Loucy (cell line): ENCODE data around the gene JOSD2.

Source experiments
- H2AFZ ChIP-seq: fragments of 200-600 bp; sonication (generic); 2 replicates; pipeline ENCODE4 v1.6.0; 2016; ENCODE audit warnings: antibody characterized with exemption, mild to moderate bottlenecking, low read length, moderate library complexity
- H3F3A ChIP-seq: fragments of 200-600 bp; 2 replicates; pipeline ENCODE4 v1.6.0; 2016; ENCODE audit warnings: antibody characterized with exemption, low read depth, mild to moderate bottlenecking
- H3K27me3 ChIP-seq: fragments of 200-600 bp; sonication (generic); 2 replicates; pipeline ENCODE4 v1.6.1; 2014; ENCODE audit warnings: low read length, mild to moderate bottlenecking; ENCODE audit not compliant: insufficient read depth, poor library complexity, severe bottlenecking
- H3K36me3 ChIP-seq: fragments of 200-600 bp; sonication (generic); 2 replicates; pipeline ENCODE4 v1.6.1; 2016; ENCODE audit warnings: low read length; ENCODE audit not compliant: insufficient read depth
- H3K4me1 ChIP-seq: fragments of 200-600 bp; sonication (generic); 2 replicates; pipeline ENCODE4 v1.5.1; 2014; ENCODE audit warnings: low read length, mild to moderate bottlenecking; ENCODE audit not compliant: insufficient read depth, poor library complexity, severe bottlenecking
- H3K4me2 ChIP-seq: fragments of 200-600 bp; sonication (generic); 2 replicates; pipeline ENCODE4 v1.6.0; 2014; ENCODE audit warnings: antibody characterized with exemption, low read length, low read depth, mild to moderate bottlenecking; ENCODE audit not compliant: poor library complexity, severe bottlenecking
- H3K4me3 ChIP-seq: fragments of 200-600 bp; sonication (generic); 2 replicates; pipeline ENCODE4 v1.5.1; 2014; ENCODE audit warnings: low read length, mild to moderate bottlenecking, mixed read lengths; ENCODE audit not compliant: poor library complexity, severe bottlenecking
- H3K79me2 ChIP-seq: fragments of 200-600 bp; sonication (generic); 2 replicates; pipeline ENCODE4 v1.6.1; 2014; ENCODE audit warnings: low read length; ENCODE audit not compliant: insufficient read depth
- H3K9ac ChIP-seq: fragments of 200-600 bp; sonication (generic); 2 replicates; pipeline ENCODE4 v1.6.0; 2014; ENCODE audit warnings: mild to moderate bottlenecking, low read depth, low read length, moderate library complexity; ENCODE audit not compliant: poor library complexity, severe bottlenecking
- H3K9me2 ChIP-seq: fragments of 200-600 bp; sonication (generic); replicated peaks from 2 replicates; pipeline ENCODE4 v1.6.1; 2016; ENCODE audit warnings: low read depth, low read length, mixed read lengths
- H3K9me3 ChIP-seq: fragments of 200-600 bp; sonication (generic); 2 replicates; pipeline ENCODE4 v1.6.1; 2014; ENCODE audit warnings: mild to moderate bottlenecking, antibody characterized with exemption, low read length, low read depth; ENCODE audit not compliant: insufficient read depth
- H4K20me1 ChIP-seq: fragments of 200-600 bp; sonication (generic); 2 replicates; pipeline ENCODE4 v1.6.0; 2014; ENCODE audit warnings: antibody characterized with exemption, low read length, mild to moderate bottlenecking; ENCODE audit not compliant: insufficient read depth, poor library complexity, severe bottlenecking
- EZH2phosphoT487 ChIP-seq: fragments of 200-600 bp; IDR thresholded peaks from 2 replicates; pipeline ENCODE4 v1.6.1; 2018; ENCODE audit warnings: antibody characterized with exemption, mild to moderate bottlenecking, moderate library complexity, borderline replicate concordance
- TF ChIP-seq, protein P1 (sequence below): fragments of 200-600 bp; sonication (generic); conservative IDR thresholded peaks from 2 replicates; pipeline ENCODE4 v1.5.1; 2014; ENCODE audit warnings: mild to moderate bottlenecking, antibody characterized with exemption, low read length

JOSD2 gene

DNA sequence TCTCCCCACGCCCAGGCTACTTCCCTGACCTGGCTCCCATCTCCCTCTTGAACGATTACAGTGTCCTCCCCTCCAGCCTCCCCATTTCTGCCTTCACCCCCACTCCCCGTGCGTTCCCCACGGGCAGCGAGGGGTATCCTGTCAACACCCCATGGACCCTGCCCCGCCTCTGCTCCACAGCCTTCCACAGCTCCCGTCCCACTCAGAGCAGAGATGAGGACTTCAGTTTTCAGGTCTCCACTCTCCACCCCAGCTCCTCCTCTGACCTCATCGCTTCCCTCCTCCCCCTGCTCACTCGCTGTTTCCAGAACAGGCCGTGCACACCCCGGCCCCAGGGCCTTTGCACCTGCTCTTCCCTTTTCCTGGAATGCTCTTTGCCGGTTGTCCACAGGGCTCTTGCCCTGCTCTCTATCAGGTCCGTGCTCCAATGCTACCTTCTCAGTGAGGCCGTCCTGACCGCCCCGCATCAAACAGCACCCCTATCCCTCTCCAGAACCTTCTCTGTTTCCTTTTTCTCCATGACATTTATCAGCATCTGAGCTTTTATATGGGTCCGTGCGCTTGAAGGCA is 42.2 kb upstream of the JOSD2 start:
- no peaks in the 10 kb centered on the region for H3K36me3 ChIP-seq
- no peak for TF ChIP-seq EZH2phosphoT487
- TF ChIP-seq, protein P1, sequence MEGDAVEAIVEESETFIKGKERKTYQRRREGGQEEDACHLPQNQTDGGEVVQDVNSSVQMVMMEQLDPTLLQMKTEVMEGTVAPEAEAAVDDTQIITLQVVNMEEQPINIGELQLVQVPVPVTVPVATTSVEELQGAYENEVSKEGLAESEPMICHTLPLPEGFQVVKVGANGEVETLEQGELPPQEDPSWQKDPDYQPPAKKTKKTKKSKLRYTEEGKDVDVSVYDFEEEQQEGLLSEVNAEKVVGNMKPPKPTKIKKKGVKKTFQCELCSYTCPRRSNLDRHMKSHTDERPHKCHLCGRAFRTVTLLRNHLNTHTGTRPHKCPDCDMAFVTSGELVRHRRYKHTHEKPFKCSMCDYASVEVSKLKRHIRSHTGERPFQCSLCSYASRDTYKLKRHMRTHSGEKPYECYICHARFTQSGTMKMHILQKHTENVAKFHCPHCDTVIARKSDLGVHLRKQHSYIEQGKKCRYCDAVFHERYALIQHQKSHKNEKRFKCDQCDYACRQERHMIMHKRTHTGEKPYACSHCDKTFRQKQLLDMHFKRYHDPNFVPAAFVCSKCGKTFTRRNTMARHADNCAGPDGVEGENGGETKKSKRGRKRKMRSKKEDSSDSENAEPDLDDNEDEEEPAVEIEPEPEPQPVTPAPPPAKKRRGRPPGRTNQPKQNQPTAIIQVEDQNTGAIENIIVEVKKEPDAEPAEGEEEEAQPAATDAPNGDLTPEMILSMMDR = no peak
- no peaks in the 10 kb centered on the region for H3K79me2 ChIP-seq
- H3K9ac ChIP-seq = no peak overlapping the region
- H3K4me1 ChIP-seq = peaks cover 13% of the 10 kb centered on the region
- H3K27me3 ChIP-seq = no peaks in the 10 kb centered on the region
- no peak overlapping the region for H3K4me3 ChIP-seq
- no peaks in the 10 kb centered on the region for H4K20me1 ChIP-seq
- no peaks in the 10 kb centered on the region for H3K9me2 ChIP-seq
- H3K9me3 ChIP-seq = no peaks in the 10 kb centered on the region
- H3K4me2 ChIP-seq = no peak overlapping the region
- H3F3A ChIP-seq = no peaks in the 10 kb centered on the region
- H2AFZ ChIP-seq = no peak overlapping the region

- no peaks in the 10 kb centered on the region for H3K9me2 ChIP-seq
- H3K9me3 ChIP-seq = no peaks in the 10 kb centered on the region
- H3K9ac ChIP-seq = no peak overlapping the region
- no peaks in the 10 kb centered on the region for H3K36me3 ChIP-seq
- H3K4me1 ChIP-seq = peaks cover 13% of the 10 kb centered on the region
- no peaks in the 10 kb centered on the region for H3F3A ChIP-seq
- no peaks in the 10 kb centered on the region for H3K79me2 ChIP-seq
- no peak overlapping the region for H2AFZ ChIP-seq
- TF ChIP-seq EZH2phosphoT487 = no peak
- TF ChIP-seq, protein P1 = no peak
- H3K4me2 ChIP-seq = no peak overlapping the region
- no peaks in the 10 kb centered on the region for H3K27me3 ChIP-seq
- no peaks in the 10 kb centered on the region for H4K20me1 ChIP-seq
- no peak overlapping the region for H3K4me3 ChIP-seq
Measured at GRCh38 chr19:50552540-50552939, 41.5 kb upstream of the JOSD2 start.

DNA sequence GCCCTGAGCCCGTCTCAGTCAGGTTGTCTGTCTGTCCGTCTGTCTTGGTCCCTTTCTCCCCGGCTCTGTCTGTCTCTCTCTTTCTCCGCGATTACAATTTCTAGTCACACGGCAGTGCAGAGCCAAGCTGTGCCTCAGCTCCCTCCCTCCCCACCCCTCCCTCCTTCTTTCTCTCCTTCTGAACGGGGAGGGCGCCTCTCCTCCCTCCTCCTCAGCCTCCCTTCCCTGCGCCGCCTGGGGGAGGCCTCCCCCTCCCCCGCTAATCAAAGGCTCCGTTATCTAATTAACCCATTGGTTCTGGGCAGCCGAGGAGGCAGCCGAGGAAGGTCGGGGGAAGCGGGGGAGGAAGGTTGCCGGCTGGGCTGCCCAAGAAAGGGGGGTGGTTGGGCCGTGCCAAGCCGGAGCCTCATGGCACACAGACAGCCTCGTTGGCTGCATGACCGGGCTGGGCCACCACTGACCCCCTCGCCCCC is 40.8 kb upstream of the JOSD2 start:
- Histone ChIP-seq H3K4me1 (peaks cover 11% of the 10 kb centered on the region), H3K4me3 (no peak overlapping the region), H4K20me1 (no peaks in the 10 kb centered on the region), H3K79me2 (no peaks in the 10 kb centered on the region), H2AFZ (no peak overlapping the region), H3K9me2 (no peaks in the 10 kb centered on the region), H3K9me3 (no peaks in the 10 kb centered on the region), H3K9ac (no peak overlapping the region), H3K4me2 (no peak overlapping the region), H3F3A (no peaks in the 10 kb centered on the region), H3K36me3 (no peaks in the 10 kb centered on the region), H3K27me3 (no peaks in the 10 kb centered on the region)
- TF ChIP-seq EZH2phosphoT487 = no peak
